HG03139 (cell line): ENCODE results near the gene PCGF6.

Experiments
- ATAC-seq: cut with Tn5 transposase; IDR thresholded peaks from one replicate; pipeline ENCODE4 v1.9.1; 2021; ENCODE audit not compliant: unreplicated experiment

The PCGF6 gene

DNA sequence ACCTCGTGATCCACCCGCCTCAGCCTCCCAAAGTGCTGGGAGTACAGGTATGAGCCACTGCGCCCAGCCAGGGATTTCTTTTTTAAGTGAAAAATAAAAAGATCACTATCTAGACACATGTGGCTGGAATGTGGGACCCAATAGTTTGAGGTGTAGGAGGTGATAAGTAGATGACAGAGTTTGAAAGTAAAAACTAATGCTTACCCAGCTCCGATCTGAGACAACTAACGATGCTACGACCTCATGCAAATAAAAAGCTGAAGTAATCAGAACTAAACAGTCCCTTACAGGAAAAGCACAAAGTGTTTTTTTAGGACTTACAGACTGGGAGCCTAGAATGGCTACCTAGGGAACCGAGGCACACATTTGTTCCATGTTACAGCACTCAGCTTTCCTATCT lies 23.0 kb downstream of the PCGF6 start:
- ATAC-seq = no peak

DNA sequence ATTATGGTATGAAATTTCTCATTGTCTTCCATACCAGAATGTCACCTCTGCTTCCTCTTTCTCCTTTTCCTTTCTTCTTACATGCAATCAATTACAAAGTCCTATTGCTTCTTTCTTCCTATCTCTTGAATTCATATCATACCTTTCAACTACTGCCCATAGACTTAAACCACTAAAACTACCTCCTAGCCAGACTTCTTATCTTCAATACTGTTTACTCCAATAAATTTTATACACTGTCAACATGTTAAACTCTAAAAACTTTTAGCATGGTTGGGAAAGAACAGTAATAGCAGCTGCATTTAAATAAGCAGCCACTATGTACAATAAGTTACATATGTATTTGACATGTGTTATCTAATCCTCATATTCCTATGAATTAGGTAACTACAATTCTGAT lies 34.9 kb downstream of the PCGF6 start:
- no peak for ATAC-seq

DNA sequence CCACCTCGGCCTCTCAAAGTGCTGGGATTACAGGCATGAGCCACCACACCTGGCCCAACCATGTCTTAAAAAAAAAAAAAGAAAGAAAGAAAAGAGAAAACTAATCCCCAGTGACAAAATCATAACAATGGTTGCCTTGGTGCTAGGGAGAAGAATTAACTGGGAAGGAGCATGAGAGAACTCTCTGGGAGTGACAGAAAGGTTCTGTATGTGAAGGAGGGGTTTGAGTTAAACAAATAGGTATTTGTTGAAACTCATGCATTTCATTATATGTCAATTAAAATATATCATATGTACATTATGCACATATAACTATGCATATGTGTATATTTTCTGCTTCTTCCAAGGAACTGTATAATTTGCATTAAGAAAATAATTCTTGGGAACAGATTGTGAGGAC lies 40.7 kb downstream of the PCGF6 start:
- no peak for ATAC-seq

DNA sequence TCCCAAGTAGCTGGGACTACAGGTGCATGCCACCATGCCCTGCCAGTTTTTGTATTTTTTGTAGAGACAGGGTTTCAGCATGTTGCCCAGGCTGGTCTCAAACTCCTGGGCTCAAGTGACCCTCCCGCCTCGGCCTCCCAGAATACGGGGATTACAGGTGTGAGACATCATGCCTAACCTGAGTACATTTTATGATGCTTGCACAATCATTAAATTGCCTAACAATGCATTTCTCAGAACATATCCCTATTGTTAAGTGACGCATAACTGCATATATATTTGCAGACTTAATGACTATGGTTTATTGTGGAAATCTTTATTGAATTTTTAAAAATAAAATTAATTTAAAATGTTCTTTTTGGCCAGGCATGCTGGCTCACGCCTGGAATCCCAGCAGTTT lies 43.3 kb downstream of the PCGF6 start:
- ATAC-seq = no peak

DNA sequence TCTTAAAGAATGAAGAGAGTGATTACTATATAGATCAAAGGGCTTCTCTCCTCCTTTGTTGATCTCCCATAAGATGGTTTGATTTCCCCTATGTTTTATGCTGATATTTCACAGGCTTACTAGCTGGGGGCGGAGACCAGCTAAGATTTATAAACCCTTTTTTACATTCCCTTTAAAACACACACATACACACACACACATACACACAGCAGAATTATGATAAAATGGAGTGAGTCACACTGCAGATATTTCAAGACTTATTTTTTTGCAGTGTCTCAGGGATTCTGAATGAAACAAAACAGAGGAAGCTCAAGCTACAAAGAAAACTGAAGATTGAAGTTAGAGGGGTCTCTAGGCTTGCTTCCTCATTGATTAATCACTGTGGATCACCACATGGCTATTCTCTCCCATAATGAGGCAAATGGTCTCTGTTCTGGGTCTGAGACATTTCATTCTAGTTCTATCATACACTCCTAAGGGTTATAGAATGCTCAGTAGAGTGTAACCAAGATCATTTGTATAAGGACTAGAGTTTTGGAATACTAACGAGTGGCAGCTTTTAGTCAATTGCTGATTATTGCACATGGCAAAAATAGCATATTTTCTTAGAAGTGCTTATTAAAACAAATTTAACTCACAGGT lies 55.4 kb downstream of the PCGF6 start:
- ATAC-seq = no peak

DNA sequence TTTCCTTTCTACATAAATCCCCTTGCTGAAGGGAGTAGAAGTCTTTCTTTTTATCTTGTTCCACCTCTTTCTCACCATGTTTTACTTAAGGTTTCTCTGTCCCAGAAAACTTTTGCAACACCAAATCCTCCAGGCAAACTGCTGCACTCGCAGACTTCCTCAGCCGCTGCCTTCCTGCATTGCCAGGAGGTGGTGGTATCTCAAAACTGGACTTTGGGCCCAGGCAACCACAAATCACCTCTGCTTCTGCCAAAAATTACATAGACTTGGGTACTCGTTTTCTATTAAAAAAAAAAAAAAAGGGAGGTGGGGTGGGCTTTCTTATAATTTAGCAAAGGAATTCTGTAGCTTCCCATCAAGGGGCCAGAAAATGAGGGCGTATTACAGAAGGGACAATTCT lies 59.4 kb downstream of the PCGF6 start:
- no peak for ATAC-seq

DNA sequence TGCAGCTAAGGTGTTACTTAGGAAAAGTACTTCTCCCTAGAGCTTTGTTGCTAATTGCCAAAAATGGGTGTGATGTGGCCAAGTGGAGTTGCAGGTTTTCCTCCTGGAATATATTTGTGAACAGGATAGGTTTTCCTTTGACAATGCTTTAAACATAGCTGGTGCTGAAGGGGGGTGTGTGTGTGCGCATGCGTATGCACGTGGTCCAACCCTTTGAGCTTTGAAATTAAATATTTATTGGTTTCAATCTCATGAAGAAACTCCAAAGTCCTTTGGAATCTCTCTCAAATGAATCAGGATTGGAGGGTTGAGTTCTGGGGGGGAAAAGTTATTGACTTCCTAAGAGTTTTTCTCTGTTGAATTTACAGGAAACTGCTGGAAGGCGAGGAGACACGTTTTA lies 62.9 kb downstream of the PCGF6 start:
- ATAC-seq = no peak

DNA sequence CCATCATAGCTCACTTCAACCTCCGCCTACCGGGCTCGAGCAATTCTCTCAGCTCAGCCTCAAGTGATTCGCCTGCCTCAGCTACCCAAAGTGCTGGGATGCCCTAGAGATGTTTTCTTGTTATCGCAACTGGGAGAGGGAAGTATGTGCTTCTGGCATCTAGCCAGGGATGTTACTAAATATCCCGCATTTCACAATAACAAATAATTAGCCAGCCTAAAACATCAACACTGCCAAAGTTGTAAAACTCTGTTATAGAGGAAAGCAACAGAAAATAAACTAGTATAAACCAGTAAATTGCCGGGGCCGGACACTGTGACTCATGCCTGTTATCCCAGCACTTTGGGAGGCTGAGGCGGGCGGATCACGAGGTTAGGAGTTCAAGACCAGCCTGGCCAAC lies 66.8 kb downstream of the PCGF6 start:
- no peak for ATAC-seq

DNA sequence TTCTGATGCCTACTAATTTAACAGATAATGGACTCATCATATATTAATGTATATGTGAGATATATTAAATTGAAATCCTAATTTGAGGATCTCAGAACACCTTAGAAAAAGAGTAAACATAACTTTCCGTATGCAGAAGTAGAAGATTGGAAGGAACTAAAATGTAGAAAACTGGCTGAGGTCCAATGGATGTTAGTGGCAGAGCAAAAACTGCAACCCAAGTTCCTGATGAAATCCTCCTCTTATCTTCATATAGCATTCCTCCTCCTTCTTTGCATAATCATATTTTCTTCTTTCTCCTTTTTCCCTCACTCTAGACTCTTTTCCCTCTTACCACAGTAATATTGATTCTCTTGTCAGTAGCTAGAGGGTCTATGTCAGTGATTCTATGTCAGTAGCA lies 68.0 kb downstream of the PCGF6 start:
- ATAC-seq = no peak

DNA sequence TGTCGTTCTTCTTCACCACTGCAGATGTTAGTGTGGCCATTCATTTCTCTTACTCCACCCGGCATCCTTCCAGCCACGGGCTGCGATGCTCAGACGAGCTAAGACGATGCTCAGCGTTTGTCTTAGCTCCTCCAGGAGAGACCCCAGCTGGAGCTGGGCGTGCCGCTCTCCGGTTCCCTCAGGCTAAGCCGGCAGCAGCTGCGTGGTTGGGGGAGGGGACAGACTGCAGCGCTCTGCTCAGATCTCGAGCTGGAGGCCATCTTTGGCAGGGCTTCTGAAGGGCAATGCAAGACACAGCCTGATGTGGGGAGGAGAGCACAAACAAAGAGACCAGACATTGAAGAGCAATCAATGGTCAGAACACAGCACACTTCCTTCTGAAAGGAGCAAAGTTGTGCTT lies 69.2 kb downstream of the PCGF6 start:
- no peak for ATAC-seq

DNA sequence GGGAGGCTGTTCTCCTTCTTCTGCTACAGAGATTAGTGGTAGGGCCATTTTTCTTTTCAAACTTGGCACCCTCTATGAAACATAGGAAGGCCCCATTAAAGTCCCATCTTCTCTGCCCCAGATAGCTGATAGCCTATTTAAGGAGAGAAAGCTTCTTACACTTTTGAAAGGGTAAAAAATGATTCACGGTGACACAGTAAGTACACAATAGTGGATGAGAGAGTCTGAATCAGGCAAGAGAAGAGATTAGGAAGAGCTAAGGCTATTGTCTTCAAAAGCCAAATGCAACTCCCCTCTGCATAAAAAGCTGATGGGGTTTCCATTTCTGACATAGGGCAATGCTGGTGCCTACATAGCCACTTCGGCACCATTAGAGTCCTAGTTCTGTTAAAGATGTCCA lies 70.4 kb downstream of the PCGF6 start:
- no peak for ATAC-seq

DNA sequence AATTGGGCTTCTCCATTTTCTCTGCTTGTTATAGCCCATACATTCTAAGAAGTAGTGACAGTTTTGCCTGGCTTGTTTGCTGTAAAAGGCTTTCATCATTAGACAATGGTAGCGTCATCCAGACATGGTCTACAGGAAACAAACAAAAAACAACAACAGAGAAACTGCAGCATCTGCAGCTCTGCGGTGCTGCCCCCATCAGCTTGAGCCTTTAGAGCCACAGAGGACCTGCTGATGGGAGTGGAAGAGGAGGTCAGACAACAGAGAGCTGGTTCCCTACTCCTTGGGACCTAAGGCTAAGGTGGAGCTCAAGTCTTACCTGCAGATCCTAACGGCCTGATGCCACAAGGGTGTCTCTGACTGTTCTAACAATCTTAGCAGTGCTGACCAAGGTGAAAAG lies 70.9 kb downstream of the PCGF6 start:
- ATAC-seq = no peak

DNA sequence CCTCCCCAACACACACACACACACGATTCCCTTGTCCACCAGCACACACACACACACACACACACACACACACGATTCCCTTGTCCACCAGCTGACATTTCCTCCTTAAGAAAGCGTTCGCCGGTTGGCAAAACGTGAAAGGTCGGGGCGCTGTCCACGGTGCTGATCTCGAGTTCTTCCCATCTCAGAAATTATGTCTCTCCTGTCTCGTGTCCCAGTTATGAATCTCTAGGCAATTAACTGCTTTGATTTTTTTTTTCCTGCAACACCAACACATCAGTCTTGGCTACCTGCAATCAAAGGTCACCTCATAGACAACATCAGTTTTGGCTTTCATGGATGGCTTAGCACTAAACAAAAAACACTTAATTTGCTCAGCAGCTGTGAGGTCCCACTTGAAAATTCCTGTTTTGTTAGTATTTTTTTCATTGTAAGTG lies 72.1 kb downstream of the PCGF6 start:
- ATAC-seq = no peak

DNA sequence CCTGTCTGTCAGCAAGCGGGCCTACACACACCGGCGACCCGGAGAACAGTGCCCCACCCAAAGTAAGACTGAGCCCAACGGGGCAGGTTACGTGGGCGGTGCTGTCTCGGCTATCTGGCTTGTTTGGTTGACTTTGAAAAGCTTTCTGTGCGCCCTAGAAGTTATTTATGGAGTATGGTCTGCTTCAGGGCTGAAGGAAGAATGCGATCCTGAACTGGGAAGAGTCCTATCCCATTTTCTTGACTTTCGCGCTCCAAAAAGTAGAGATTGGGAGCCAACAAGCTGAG lies 72.5 kb downstream of the PCGF6 start:
- no peak for ATAC-seq

DNA sequence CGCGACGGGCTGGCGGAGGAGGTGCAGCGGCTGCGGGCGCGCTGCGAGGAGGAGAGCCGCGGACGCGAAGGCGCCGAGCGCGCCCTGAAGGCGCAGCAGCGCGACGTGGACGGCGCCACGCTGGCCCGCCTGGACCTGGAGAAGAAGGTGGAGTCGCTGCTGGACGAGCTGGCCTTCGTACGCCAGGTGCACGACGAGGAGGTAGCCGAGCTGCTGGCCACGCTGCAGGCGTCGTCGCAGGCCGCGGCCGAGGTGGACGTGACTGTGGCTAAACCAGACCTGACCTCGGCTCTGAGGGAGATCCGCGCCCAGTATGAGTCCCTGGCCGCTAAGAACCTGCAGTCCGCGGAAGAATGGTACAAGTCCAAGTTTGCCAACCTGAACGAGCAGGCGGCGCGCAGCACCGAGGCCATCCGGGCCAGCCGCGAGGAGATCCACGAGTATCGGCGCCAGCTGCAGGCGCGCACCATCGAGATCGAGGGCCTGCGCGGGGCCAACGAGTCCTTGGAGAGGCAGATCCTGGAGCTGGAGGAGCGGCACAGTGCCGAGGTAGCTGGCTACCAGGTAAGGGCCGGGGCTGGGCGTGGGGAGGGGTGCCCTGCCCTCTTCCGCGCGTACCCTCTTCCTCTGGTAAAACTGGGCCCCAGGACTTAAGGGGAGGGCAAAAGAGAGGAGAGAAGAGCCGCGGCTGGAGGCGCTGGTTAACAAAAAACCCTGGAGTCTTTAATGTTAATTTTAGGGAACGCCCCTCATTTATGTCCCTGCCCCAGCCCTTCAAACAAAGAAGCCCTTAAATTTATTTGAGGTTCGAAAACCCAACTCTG lies 73.0 kb downstream of the PCGF6 start:
- ATAC-seq = no peak

DNA sequence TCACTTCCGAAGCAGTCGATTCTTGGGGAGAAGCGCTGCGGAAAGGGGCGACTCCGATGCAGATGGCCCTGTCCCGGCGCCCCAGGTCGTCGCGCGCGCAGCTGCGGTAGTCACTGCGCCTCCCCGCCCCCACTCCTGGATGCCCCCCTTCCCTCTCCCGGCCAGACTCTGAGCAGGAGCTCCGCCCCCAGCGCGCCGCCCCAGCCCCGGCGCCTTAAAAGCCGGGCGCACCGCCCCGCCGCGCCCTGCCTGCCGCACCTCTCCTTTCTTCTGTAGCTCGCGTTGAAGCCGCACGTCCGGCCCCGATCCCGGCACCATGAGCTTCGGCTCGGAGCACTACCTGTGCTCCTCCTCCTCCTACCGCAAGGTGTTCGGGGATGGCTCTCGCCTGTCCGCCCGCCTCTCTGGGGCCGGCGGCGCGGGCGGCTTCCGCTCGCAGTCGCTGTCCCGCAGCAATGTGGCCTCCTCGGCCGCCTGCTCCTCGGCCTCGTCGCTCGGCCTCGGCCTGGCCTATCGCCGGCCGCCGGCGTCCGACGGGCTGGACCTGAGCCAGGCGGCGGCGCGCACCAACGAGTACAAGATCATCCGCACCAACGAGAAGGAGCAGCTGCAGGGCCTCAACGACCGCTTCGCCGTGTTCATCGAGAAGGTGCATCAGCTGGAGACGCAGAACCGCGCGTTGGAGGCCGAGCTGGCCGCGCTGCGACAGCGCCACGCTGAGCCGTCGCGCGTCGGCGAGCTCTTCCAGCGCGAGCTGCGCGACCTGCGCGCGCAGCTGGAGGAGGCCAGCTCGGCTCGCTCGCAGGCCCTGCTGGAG lies 73.8 kb downstream of the PCGF6 start, which contains the start of gene INA:
Gene INA, plus strand, starts transcription at position 243 of the 817 bp plus-strand sequence. Its CDS starts 74 bp downstream, at position 317.
- ATAC-seq = no peak

DNA sequence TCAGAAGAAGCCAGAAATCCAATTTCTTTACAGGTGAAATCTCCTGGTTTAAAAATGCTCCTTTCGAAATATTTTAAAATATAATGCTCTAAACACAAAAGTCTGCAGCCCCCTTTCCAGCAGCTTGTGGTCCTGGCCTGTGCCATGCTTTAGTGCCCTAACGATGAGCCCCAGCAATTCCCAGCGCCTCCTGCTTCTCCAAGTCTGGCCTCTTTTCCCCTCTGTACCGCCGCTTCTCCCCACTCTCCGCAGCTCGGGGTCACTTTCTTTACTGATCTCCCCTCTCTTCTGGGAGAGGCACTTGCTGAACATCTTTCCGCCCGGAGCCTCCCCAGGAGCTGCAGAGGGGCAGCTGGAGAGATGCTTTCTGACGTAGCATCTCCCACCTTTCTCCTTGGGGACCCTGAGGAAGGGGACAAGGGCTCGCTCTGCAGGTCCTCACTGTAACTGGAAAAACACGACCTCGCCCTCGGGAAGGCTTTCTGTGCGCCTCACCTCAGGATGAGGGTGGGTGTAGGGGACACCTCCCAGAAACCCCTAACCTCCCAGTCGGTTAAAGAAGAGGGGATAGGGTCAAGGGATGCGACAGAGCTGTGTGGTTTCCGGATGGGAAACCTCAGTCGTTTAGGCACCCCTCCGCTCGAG lies 74.6 kb downstream of the PCGF6 start:
- no peak for ATAC-seq

DNA sequence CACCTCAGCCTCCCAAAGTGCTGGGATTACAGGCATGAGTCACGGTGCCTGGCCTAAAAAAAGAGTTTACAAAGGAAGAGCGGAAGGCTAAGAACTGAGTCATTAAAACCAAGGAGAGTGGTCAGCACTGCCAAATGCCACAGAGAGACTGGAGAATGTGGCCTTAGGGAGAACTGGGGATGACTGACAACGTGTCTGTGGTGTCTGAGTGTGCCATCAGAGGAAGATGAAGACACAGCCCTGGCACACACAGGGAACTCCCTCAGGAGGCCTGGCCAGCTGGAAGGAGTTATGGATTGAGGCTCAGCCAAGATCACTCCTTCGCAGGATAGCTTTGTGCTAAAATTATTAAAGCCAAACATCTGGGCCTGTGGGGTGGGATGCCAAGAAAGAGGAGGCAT lies 77.9 kb downstream of the PCGF6 start:
- ATAC-seq = no peak

DNA sequence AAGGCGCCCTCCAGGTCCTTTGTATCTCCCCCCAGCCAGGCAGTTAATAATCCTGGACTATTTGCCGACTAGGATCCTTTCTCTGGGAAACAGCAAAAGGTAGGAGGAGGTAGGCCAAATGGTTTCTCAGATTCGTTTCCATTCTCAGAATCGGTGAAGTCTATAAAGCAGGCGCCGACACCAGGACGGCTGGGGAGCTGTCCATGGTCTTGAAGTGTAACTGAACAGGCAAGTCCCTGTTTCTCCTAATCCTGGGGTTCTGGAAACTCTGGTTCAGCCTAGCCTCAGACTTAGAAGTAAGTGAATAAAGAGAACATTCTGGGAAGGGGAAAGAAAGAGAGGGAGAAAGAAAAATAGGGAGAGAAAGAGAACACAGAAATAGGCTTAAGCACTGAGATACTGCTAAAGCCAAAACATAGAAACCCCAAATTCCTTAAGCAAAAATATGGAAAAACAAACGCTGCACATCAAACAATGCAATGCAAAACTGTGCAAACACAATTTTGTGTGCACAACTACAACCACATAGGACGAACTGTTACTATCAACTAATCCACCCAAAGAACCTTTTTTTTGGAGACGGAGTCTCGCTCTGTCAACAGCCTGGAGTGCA lies 85.1 kb downstream of the PCGF6 start:
- ATAC-seq = no peak

DNA sequence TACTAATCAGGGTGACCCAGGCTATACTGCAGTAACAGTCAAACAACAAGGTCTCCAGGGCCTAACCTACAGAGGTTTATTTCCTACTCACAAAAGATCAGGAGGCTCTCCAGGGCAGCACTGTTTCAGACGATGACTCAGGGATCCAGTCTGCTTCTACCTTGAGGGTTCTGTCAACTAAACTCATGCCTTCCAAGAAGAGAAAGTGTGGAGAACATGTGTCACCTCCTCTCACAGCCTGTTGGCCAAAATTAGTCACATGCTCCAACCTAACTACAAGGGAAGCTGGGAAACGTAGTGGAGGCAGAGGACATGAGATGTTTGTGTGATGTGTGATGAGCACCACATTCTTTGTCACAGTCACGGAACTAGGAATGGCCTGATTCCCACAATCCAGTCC lies 88.7 kb downstream of the PCGF6 start:
- no peak for ATAC-seq

DNA sequence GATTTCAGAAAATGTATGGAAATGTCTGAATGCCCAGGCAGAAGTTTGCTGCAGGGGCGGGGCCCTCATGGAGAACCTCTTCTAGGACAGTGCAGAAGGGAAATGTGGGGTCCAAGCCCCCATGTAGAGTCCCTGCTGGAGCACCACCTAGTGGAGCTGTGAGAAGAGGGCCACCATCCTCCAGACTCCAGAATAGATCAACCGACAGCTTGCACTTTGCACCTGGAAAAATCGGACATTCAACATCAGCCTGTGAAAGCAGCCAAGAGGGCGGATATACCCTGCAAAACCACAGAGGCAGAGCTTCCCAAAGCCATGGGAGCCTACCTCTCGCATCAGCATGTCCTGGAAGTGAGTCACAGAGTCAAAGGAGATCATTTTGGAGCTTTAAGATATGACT lies 91.0 kb downstream of the PCGF6 start:
- no peak for ATAC-seq
